Erythroblast (primary cell): Measurements from ENCODE around the gene SUSD2.
"Not testable (repeated sequence)": the region's sequence is repeated elsewhere in the genome, so short reads cannot be mapped to it uniquely, and the experiment has no call there.

ENCODE experiments used
- GATA1 ChIP-seq: IDR thresholded peaks from 2 replicates; pipeline ENCODE4 v1.6.1; 2011; ENCODE audit warnings: low read depth, mild to moderate bottlenecking, control low read depth, low read length, moderate library complexity
- POLR2A ChIP-seq: IDR thresholded peaks from 2 replicates; pipeline ENCODE4 v1.6.1; 2011; ENCODE audit warnings: mild to moderate bottlenecking, low read length

DNA sequence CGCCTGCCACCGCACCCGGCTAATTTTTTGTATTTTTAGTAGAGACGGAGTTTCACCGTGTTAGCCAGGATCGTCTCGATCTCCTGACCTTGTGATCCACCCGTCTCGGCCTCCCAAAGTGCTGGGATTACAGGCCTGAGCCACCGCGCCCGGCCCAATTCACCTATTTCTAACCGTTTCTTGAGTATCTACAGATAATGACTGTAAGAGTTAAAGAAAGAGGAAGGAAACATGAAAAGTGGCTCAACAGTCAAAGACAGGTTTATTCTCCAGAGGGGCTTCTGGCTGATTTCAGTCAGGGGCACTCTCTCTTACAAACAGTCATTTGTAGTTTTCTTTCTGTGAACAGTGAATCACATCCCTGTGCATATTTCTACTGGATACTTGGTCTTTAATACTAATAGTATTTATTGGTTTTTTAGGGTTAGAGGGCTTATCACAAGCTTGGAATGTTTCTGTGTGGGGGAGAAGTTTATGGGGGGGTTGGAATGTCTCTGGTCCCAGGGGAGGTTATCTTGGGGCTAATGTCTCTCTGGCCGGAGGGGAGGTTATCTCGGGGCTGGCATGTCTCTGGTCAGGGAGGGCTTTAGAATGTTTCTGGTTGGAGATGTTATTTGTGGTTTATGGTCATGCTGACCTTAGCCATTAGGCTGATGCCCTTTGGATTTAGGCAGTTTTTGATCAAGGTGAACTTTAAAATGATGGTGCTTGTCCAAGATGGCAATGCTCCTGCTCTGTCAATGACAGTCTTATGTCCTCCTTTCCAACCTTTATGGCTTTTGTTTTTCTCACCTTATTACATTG, 25.4 kb downstream of the SUSD2 start:
- TF ChIP-seq POLR2A, GATA1: not testable (repeated sequence)
